ENCODE data around the gene CD160. TPM values are rescaled to one million over a fixed set of nuclear protein-coding genes. Genes with fewer than 3 reads are reported as not detected.
"Not testable (repeated sequence)": the region's sequence is repeated elsewhere in the genome, so short reads cannot be mapped to it uniquely, and the experiment has no call there.

CD160 gene, protein sequence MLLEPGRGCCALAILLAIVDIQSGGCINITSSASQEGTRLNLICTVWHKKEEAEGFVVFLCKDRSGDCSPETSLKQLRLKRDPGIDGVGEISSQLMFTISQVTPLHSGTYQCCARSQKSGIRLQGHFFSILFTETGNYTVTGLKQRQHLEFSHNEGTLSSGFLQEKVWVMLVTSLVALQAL
- total RNA-seq (10 to 100 TPM; 22.3 to 24.6 TPM), polyA plus RNA-seq (31.6 TPM)

DNA sequence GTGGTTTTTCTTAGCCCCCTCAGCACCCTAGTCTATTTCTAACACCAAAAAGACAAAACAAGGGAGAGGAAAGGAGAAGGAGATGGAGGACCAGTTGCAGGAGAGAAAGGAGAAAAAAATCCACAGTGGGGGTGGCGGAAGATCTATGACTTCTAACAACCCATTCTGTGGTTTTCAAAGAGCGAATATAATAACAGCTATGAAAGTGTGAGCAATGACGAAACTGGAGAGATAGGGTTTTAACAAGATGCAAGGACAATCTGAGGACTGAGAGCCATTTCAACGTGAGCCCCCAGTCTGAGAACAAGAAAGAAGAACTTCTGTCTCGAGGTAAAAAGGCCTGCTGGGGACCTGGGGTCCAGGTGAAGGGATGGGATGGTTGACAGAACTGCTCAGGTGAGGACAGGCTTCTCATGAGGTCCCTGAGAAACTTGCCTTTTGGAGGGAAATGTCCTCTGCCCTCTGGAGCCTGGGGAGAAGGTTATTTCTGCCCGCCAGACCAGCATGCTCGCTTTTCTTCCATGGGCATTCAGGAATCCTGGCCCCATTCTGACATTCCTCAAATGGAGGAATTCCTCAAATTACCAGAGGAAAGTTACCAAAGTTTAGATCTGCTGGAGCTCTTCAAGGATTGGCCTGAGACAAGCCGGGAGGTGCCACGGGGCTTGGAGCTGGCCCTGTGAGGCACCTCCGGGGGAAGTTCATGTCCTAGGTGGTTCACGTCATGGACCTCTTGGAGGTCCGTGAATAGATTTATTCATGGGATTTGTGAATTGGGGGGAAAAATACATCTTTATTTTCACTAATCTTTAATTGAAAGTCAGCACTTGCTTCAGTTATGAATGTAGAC is at the start of gene CD160:
Gene CD160, plus strand, starts transcription at position 270 of the 850 bp plus-strand sequence. CDS start 8,829 bp downstream, outside the sequence.
- POLR2A ChIA-PET, result no interaction called here
- no peaks in the 10 kb centered on the region for H3K9me3 Mint-ChIP-seq
- peak in 1 of 5 donors; percentile 16 for DNase-seq
- Histone ChIP-seq H3K9me3 (ENCODE audit: low read length) (no peaks in the 10 kb centered on the region), H3K27me3 (ENCODE audit: insufficient read depth, low read length, poor library complexity, severe bottlenecking) (peaks cover 3% of the 10 kb centered on the region), H3K4me3 (ENCODE audit: low read length) (peak within 1 kb of the TSS; percentile 66), H3K36me3 (ENCODE audit: insufficient read depth, low read length) (no peaks in the 10 kb centered on the region), H3K4me1 (ENCODE audit: insufficient read depth, low read length) (peaks cover 35% of the 10 kb centered on the region), H3K27ac (ENCODE audit: low read depth, low read length) (peak within 1 kb of the TSS; percentile 43)
- no peaks in the 10 kb centered on the region for H3K36me3 Mint-ChIP-seq
- CTCF ChIA-PET, result interaction anchor here (1.0 to 4.5 kb wide), 3 partner anchors 8 to 32 kb away, joined by 3 to 23 read pairs (median 4); no protein-coding TSS in a partner anchor
- peak within 1 kb of the TSS; percentile 79 to 97 (median 89) for H3K4me3 Mint-ChIP-seq
- H3K27me3 Mint-ChIP-seq, result peaks cover 3 to 4% of the 10 kb centered on the region in 2 donors
- H3K4me1 Mint-ChIP-seq, result peaks cover 47 to 60% (median 57%) of the 10 kb centered on the region in 3 donors
- H3K27ac Mint-ChIP-seq, result peak within 1 kb of the TSS; percentile 62 to 97 (median 82)

GRCh38 chr1:145670995-145671745 is 48.1 kb upstream of the CD160 start:
- POLR2A ChIA-PET; H3K36me3 ChIP-seq (ENCODE audit: insufficient read depth, low read length); H3K4me3 Mint-ChIP-seq; H3K27me3 Mint-ChIP-seq; H3K9me3 ChIP-seq (ENCODE audit: low read length); H3K4me3 ChIP-seq (ENCODE audit: low read length); DNase-seq; H3K27ac ChIP-seq (ENCODE audit: low read depth, low read length); H3K4me1 ChIP-seq (ENCODE audit: insufficient read depth, low read length); CTCF ChIA-PET; H3K27me3 ChIP-seq (ENCODE audit: insufficient read depth, low read length, poor library complexity, severe bottlenecking); H3K9me3 Mint-ChIP-seq: not testable (repeated sequence)
- peaks cover 4 to 19% (median 4%) of the 10 kb centered on the region in 3 donors for H3K36me3 Mint-ChIP-seq
- peaks cover 13 to 22% (median 21%) of the 10 kb centered on the region in 3 donors for H3K4me1 Mint-ChIP-seq
- peak overlapping the region in 1 of 8 donors; percentile 90 for H3K27ac Mint-ChIP-seq

DNA sequence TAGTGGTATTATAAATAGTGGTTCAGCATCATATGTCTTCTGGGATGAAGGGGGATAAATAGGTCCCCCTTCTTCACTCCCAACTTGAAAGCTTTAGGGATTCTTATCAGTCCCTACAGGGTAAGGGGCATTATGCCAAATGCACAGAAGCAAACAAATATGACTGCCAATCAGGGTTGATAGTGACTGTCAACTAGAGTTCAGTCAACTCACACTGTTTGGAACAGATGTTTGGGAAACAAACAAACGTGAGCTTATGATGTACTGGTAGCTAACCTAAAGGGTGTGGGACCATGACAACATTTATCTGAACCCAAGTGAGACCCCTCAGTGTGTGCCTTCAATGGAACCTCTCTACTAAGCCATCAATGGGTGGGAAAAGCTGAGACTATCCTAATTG is 46.1 kb upstream of the CD160 start:
- H3K4me3 Mint-ChIP-seq, result not testable (repeated sequence)

DNA sequence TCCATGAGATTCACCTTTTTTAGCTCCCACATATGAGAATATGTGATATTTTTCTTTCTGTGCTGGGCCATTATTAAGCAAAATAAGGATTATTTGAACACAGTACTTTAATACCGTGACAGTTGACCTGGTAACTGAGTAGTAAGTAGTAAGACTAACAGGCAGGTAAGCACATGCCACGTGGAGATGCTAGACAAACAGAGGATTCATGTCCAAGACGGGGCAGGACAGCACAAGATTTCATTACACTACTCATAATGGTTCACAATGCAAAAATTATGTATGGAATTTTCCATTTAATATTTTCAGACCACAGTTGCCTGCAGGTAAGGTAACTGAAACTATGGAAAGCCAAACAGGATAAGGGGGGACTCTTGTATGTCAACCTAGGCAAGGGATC is 34.4 kb upstream of the CD160 start:
- H3K27me3 ChIP-seq (ENCODE audit: insufficient read depth, low read length, poor library complexity, severe bottlenecking); H3K27ac Mint-ChIP-seq; H3K9me3 ChIP-seq (ENCODE audit: low read length); DNase-seq; H3K9me3 Mint-ChIP-seq; CTCF ChIA-PET; H3K4me3 ChIP-seq (ENCODE audit: low read length); POLR2A ChIA-PET; H3K27ac ChIP-seq (ENCODE audit: low read depth, low read length); H3K36me3 Mint-ChIP-seq; H3K36me3 ChIP-seq (ENCODE audit: insufficient read depth, low read length); H3K27me3 Mint-ChIP-seq; H3K4me3 Mint-ChIP-seq: not testable (repeated sequence)
- H3K4me1 Mint-ChIP-seq, result peaks cover 14 to 26% (median 17%) of the 10 kb centered on the region in 3 donors
- peaks cover 19% of the 10 kb centered on the region for H3K4me1 ChIP-seq (ENCODE audit: insufficient read depth, low read length)

More for the DNA sequence above, 46.1 kb upstream of the CD160 start:
- CTCF ChIA-PET; H3K27ac Mint-ChIP-seq; H3K27me3 Mint-ChIP-seq; H3K27me3 ChIP-seq (ENCODE audit: insufficient read depth, low read length, poor library complexity, severe bottlenecking); H3K36me3 ChIP-seq (ENCODE audit: insufficient read depth, low read length); DNase-seq; POLR2A ChIA-PET; H3K9me3 ChIP-seq (ENCODE audit: low read length); H3K27ac ChIP-seq (ENCODE audit: low read depth, low read length); H3K9me3 Mint-ChIP-seq; H3K4me1 ChIP-seq (ENCODE audit: insufficient read depth, low read length); H3K4me3 ChIP-seq (ENCODE audit: low read length); H3K36me3 Mint-ChIP-seq: not testable (repeated sequence)
- peaks cover 13 to 25% (median 23%) of the 10 kb centered on the region in 3 donors for H3K4me1 Mint-ChIP-seq

- not testable (repeated sequence) for H3K27ac Mint-ChIP-seq
Observed at GRCh38 chr1:145686078-145686477, 33.2 kb upstream of the CD160 start.

GRCh38 chr1:145688328-145688727 is 31.0 kb upstream of the CD160 start:
- ChIA-PET POLR2A (no interaction called here), CTCF (interaction anchor here (1.5 kb wide), 1 partner anchor 32 kb away, joined by 5 read pairs; no protein-coding TSS in a partner anchor)
- H3K9me3 Mint-ChIP-seq, result no peaks in the 10 kb centered on the region
- Histone ChIP-seq H3K36me3 (ENCODE audit: insufficient read depth, low read length) (no peaks in the 10 kb centered on the region), H3K27me3 (ENCODE audit: insufficient read depth, low read length, poor library complexity, severe bottlenecking) (no peaks in the 10 kb centered on the region), H3K9me3 (ENCODE audit: low read length) (no peaks in the 10 kb centered on the region), H3K4me1 (ENCODE audit: insufficient read depth, low read length) (peaks cover 35% of the 10 kb centered on the region), H3K4me3 (ENCODE audit: low read length) (no peak overlapping the region), H3K27ac (ENCODE audit: low read depth, low read length) (no peak overlapping the region)
- DNase-seq, result no peak
- no peaks in the 10 kb centered on the region for H3K36me3 Mint-ChIP-seq
- H3K27me3 Mint-ChIP-seq, result no peaks in the 10 kb centered on the region
- peaks cover 38 to 47% (median 39%) of the 10 kb centered on the region in 3 donors for H3K4me1 Mint-ChIP-seq
- H3K4me3 Mint-ChIP-seq, result peak overlapping the region in 2 of 7 donors; percentile 52 to 57
- peak overlapping the region; percentile 52 to 92 (median 76) for H3K27ac Mint-ChIP-seq

More at GRCh38 chr1:145686078-145686477, 33.2 kb upstream of the CD160 start:
- DNase-seq; H3K36me3 ChIP-seq (ENCODE audit: insufficient read depth, low read length); H3K9me3 Mint-ChIP-seq; H3K9me3 ChIP-seq (ENCODE audit: low read length); H3K27me3 ChIP-seq (ENCODE audit: insufficient read depth, low read length, poor library complexity, severe bottlenecking); H3K4me3 Mint-ChIP-seq; H3K27ac ChIP-seq (ENCODE audit: low read depth, low read length); H3K36me3 Mint-ChIP-seq; POLR2A ChIA-PET; H3K27me3 Mint-ChIP-seq; CTCF ChIA-PET; H3K4me3 ChIP-seq (ENCODE audit: low read length): not testable (repeated sequence)
- peaks cover 31% of the 10 kb centered on the region for H3K4me1 ChIP-seq (ENCODE audit: insufficient read depth, low read length)
- H3K4me1 Mint-ChIP-seq, result peaks cover 26 to 37% (median 28%) of the 10 kb centered on the region in 3 donors

DNA sequence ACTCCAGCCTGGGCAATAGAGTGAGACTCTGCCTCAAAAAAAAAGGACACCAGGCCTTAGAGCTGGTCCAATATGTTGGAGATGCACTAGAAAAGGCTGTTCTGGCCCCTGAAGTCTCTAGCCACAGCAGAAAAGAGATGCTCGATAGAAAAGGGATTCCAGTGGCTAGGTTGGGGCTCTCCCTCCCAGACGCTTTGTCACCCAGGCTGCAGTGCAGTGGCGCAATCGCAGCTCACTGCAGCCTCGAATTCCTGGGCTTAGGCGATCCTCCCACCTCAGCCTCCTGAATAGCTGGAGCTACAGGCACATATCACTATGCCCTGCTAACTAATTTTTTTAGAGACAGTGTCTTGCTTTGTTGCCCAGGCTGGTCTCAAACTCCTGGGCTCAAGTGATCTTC is 30.4 kb upstream of the CD160 start:
- DNase-seq, result no peak
- H3K27me3 Mint-ChIP-seq, result no peaks in the 10 kb centered on the region
- peaks cover 38 to 47% (median 39%) of the 10 kb centered on the region in 3 donors for H3K4me1 Mint-ChIP-seq
- Histone ChIP-seq H3K4me1 (ENCODE audit: insufficient read depth, low read length) (peaks cover 35% of the 10 kb centered on the region), H3K4me3 (ENCODE audit: low read length) (no peak overlapping the region), H3K27me3 (ENCODE audit: insufficient read depth, low read length, poor library complexity, severe bottlenecking) (no peaks in the 10 kb centered on the region), H3K27ac (ENCODE audit: low read depth, low read length) (no peak overlapping the region), H3K9me3 (ENCODE audit: low read length) (no peaks in the 10 kb centered on the region), H3K36me3 (ENCODE audit: insufficient read depth, low read length) (no peaks in the 10 kb centered on the region)
- H3K27ac Mint-ChIP-seq, result peak overlapping the region in 7 of 8 donors; percentile 75 to 95 (median 89)
- H3K4me3 Mint-ChIP-seq, result peak overlapping the region in 4 of 7 donors; percentile 35 to 82 (median 62)
- POLR2A ChIA-PET, result no interaction called here
- CTCF ChIA-PET, result interaction anchor here (1.5 kb wide), 1 partner anchor 32 kb away, joined by 5 read pairs; no protein-coding TSS in a partner anchor
- H3K36me3 Mint-ChIP-seq, result peaks cover 0 to 2% (median 0%) of the 10 kb centered on the region in 3 donors
- no peaks in the 10 kb centered on the region for H3K9me3 Mint-ChIP-seq

Measured in CD8-positive, alpha-beta memory T cell (primary cell).